OCI-LY1 (cell line): ENCODE measurements around the gene ZNF460.

Source experiments
- H2AFZ ChIP-seq: fragments of 200-600 bp; sonication (generic), shearing (Covaris generic); 2 replicates; pipeline ENCODE4 v1.6.0; 2014; ENCODE audit warnings: antibody characterized with exemption, mild to moderate bottlenecking, low read length
- H3F3A ChIP-seq: fragments of 200-600 bp; sonication (generic), shearing (Covaris generic); 2 replicates; pipeline ENCODE4 v1.6.0; 2014; ENCODE audit warnings: mild to moderate bottlenecking, antibody characterized with exemption, low read length, moderate library complexity; ENCODE audit not compliant: insufficient read depth
- H3K27ac ChIP-seq: fragments of 200-600 bp; sonication (generic); 2 replicates; pipeline ENCODE4 v1.5.1; 2014; ENCODE audit warnings: low read length, mixed run types, mild to moderate bottlenecking, low read depth; ENCODE audit not compliant: poor library complexity, severe bottlenecking
- H3K27me3 ChIP-seq: fragments of 200-600 bp; sonication (generic); 2 replicates; pipeline ENCODE4 v1.6.0; 2014; ENCODE audit warnings: antibody characterized with exemption, mild to moderate bottlenecking, low read length, moderate library complexity; ENCODE audit not compliant: insufficient read depth
- H3K36me3 ChIP-seq: fragments of 200-600 bp; sonication (generic); 2 replicates; pipeline ENCODE4 v1.6.1; 2014; ENCODE audit warnings: mild to moderate bottlenecking, antibody characterized with exemption, low read length, moderate library complexity, mixed read lengths; ENCODE audit not compliant: insufficient read depth
- H3K4me1 ChIP-seq: fragments of 200-600 bp; sonication (generic); 2 replicates; pipeline ENCODE4 v1.5.1; 2014; ENCODE audit warnings: mild to moderate bottlenecking, low read length, moderate library complexity; ENCODE audit not compliant: insufficient read depth, severe bottlenecking
- H3K4me2 ChIP-seq: fragments of 200-600 bp; sonication (generic), shearing (Covaris generic); 2 replicates; pipeline ENCODE4 v1.6.1; 2014; ENCODE audit warnings: low read length
- H3K4me3 ChIP-seq: fragments of 200-600 bp; sonication (generic); 2 replicates; pipeline ENCODE4 v1.5.1; 2014; ENCODE audit warnings: low read length, low read depth, mild to moderate bottlenecking, mixed read lengths; ENCODE audit not compliant: poor library complexity, severe bottlenecking
- H3K79me2 ChIP-seq: fragments of 200-600 bp; shearing (Covaris generic); 2 replicates; pipeline ENCODE4 v1.6.1; 2016; ENCODE audit warnings: mixed run types, low read length, mixed read lengths; ENCODE audit not compliant: insufficient read depth
- H3K9ac ChIP-seq: fragments of 200-600 bp; sonication (generic), shearing (Covaris generic); 2 replicates; pipeline ENCODE4 v1.6.1; 2014; ENCODE audit warnings: mild to moderate bottlenecking, low read length, mixed read lengths
- H3K9me2 ChIP-seq: fragments of 200-600 bp; sonication (generic), shearing (Covaris generic); 2 replicates; pipeline ENCODE4 v1.6.1; 2014; ENCODE audit warnings: low read depth, mild to moderate bottlenecking, low read length, mixed read lengths
- H3K9me3 ChIP-seq: fragments of 200-600 bp; shearing (Covaris generic); 2 replicates; pipeline ENCODE4 v1.6.1; 2014; ENCODE audit warnings: low read length, mixed read lengths
- H4K20me1 ChIP-seq: fragments of 200-600 bp; sonication (generic), shearing (Covaris generic); 2 replicates; pipeline ENCODE4 v1.6.0; 2016; ENCODE audit warnings: mild to moderate bottlenecking, low read length; ENCODE audit not compliant: insufficient read depth
- EZH2 ChIP-seq: fragments of 200-600 bp; sonication (generic), shearing (Covaris generic); IDR thresholded peaks from 2 replicates; pipeline ENCODE4 v1.8.0; 2017; ENCODE audit warnings: borderline replicate concordance, mixed run types, mild to moderate bottlenecking, antibody characterized with exemption, low read length, moderate library complexity, mixed read lengths
- TF ChIP-seq, protein P1 (sequence below): fragments of 200-600 bp; sonication (generic), shearing (Covaris generic); IDR thresholded peaks from 2 replicates; pipeline ENCODE4 v1.5.1; 2017; ENCODE audit warnings: mild to moderate bottlenecking, antibody characterized with exemption, low read length, moderate library complexity, mixed read lengths

The ZNF460 gene

DNA sequence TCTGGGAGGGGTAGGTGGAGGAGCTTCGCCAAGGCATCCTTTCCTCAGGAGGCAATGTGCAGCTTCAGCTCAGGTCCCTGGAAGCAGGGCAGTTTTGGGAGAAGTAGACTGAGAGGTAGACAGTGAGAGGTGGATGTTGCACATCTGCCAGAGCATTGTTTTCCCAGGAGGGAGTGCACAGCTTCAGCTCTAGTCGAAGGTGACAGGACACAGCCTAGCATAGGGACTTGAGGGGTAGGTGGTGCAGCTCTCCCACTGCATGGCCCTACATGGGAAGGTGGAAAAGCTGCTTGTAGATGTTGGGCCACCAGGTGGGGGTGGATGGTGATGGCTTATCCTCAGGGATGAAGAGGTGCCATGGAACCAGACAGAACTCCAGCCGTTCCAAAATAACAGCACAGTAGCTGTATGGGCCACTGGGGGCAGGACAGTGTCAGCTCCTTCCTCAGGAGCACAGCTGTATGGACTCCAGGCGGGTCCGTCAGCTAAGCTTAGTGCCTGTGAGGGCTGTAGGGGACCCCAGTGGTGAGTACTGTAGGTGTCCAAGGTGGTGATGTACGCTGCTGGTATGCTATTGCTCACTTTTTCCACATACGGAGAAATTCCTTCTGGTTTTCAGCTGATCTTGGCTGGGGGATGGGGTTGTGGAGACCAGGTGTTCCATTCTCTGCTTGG is 22.6 kb downstream of the ZNF460 start:
- H3F3A ChIP-seq, result no peaks in the 10 kb centered on the region
- no peak overlapping the region for H3K27ac ChIP-seq
- TF ChIP-seq, protein P1, sequence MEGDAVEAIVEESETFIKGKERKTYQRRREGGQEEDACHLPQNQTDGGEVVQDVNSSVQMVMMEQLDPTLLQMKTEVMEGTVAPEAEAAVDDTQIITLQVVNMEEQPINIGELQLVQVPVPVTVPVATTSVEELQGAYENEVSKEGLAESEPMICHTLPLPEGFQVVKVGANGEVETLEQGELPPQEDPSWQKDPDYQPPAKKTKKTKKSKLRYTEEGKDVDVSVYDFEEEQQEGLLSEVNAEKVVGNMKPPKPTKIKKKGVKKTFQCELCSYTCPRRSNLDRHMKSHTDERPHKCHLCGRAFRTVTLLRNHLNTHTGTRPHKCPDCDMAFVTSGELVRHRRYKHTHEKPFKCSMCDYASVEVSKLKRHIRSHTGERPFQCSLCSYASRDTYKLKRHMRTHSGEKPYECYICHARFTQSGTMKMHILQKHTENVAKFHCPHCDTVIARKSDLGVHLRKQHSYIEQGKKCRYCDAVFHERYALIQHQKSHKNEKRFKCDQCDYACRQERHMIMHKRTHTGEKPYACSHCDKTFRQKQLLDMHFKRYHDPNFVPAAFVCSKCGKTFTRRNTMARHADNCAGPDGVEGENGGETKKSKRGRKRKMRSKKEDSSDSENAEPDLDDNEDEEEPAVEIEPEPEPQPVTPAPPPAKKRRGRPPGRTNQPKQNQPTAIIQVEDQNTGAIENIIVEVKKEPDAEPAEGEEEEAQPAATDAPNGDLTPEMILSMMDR, result no peak
- no peak for TF ChIP-seq EZH2
- H3K36me3 ChIP-seq, result peaks cover 59% of the 10 kb centered on the region
- no peak overlapping the region for H3K4me3 ChIP-seq
- no peaks in the 10 kb centered on the region for H3K4me1 ChIP-seq
- peaks cover 2% of the 10 kb centered on the region; the same call in 1 of the 2 replicates for H3K79me2 ChIP-seq
- H3K4me2 ChIP-seq, result no peak overlapping the region
- no peaks in the 10 kb centered on the region for H3K9me2 ChIP-seq
- no peaks in the 10 kb centered on the region for H4K20me1 ChIP-seq
- H3K9me3 ChIP-seq, result no peaks in the 10 kb centered on the region
- H3K27me3 ChIP-seq, result no peaks in the 10 kb centered on the region
- H3K9ac ChIP-seq, result no peak overlapping the region
- H2AFZ ChIP-seq, result no peak overlapping the region

DNA sequence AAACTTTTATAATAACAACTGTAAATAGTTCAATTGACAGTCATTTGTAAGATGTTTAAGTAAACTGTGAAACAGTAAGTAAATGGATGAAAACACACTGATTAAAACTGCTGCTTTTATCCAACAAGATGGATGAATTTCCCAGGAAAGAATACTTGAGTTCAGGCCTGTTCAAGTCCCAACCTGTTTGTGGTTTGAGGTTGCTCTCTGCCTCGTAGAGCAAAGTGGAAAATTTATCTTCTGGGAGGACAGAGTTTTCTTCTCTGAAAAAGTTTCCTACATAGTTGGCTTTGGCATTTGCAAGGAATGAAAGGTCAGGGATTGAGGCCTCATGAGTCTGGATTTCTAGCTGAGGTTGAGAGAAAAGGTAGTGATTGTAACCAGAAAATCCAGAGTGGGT is 24.8 kb downstream of the ZNF460 start:
- Histone ChIP-seq H3K4me2 (no peak overlapping the region), H3K27me3 (no peaks in the 10 kb centered on the region), H3F3A (no peaks in the 10 kb centered on the region), H3K9ac (no peak overlapping the region), H3K9me3 (no peaks in the 10 kb centered on the region), H3K4me3 (no peak overlapping the region), H4K20me1 (no peaks in the 10 kb centered on the region), H3K79me2 (no peaks in the 10 kb centered on the region), H3K36me3 (peaks cover 41% of the 10 kb centered on the region), H3K27ac (no peak overlapping the region), H2AFZ (no peak overlapping the region), H3K9me2 (no peaks in the 10 kb centered on the region), H3K4me1 (no peaks in the 10 kb centered on the region)
- no peak for TF ChIP-seq EZH2
- TF ChIP-seq, protein P1, result no peak

DNA sequence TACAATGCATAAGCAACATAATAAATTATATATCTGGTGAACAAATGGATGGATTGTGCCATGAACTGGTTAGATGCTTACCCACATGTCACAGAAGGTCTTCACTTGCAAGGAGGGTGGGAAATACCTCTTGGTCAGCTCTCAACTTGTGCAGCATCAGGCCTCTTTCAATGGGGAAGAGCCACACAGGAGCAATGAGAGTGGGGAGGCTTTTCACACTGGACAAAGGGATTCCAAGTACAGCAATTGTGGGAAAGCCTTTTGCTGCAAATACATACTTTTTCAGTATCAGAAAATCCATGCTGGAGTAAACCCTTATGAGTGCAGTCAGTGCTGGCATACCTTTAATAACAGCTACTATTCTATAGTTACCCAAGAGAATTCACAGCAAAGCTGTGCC is 28.2 kb downstream of the ZNF460 start:
- Histone ChIP-seq H3K4me2 (no peak overlapping the region), H2AFZ (no peak overlapping the region), H3K36me3 (peaks cover 11% of the 10 kb centered on the region), H3K9me2 (no peaks in the 10 kb centered on the region), H3K9me3 (no peaks in the 10 kb centered on the region), H3K4me3 (no peak overlapping the region), H3K27ac (no peak overlapping the region), H3K79me2 (no peaks in the 10 kb centered on the region), H4K20me1 (no peaks in the 10 kb centered on the region), H3K4me1 (no peaks in the 10 kb centered on the region), H3F3A (no peaks in the 10 kb centered on the region), H3K27me3 (no peaks in the 10 kb centered on the region), H3K9ac (no peak overlapping the region)
- TF ChIP-seq EZH2, result no peak

DNA sequence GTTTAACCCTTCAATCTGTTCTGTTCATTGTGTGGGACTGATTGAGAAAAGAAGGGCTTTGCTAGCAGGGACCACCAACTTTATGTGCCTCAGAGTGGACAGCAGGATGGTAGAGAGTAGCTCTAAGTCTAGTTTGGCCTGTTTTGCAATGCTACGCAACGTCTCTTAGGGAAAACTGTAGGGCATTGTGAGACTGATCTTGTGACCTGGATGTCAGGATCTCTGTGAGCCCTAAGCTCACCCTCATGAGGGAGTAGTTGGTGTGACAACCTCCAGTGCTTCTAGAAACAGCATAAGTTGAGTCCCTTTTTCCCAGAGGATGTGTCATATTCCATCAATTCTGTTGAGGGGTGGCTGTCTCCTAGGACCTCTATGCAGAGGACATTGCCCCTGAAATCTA is 30.5 kb downstream of the ZNF460 start:
- H4K20me1 ChIP-seq, result no peaks in the 10 kb centered on the region
- H3K27ac ChIP-seq, result no peak overlapping the region
- no peak overlapping the region for H3K9ac ChIP-seq
- H3K27me3 ChIP-seq, result no peaks in the 10 kb centered on the region
- no peaks in the 10 kb centered on the region for H3K4me1 ChIP-seq
- H3K4me3 ChIP-seq, result no peak overlapping the region
- no peaks in the 10 kb centered on the region for H3K36me3 ChIP-seq
- H3K4me2 ChIP-seq, result no peak overlapping the region
- no peak overlapping the region for H2AFZ ChIP-seq
- H3F3A ChIP-seq, result no peaks in the 10 kb centered on the region
- H3K9me2 ChIP-seq, result no peaks in the 10 kb centered on the region
- H3K9me3 ChIP-seq, result no peaks in the 10 kb centered on the region
- no peak for TF ChIP-seq EZH2
- TF ChIP-seq, protein P1, result no peak
- no peaks in the 10 kb centered on the region for H3K79me2 ChIP-seq
